ENCODE measurements around the gene PDE6B. TPM values are rescaled to one million over a fixed set of nuclear protein-coding genes. Genes with fewer than 3 reads are reported as not detected.

Gene PDE6B
- total and polyA plus RNA-seq, 2 experiments from 2014 or later, result 3.4 to 5.0 TPM

DNA sequence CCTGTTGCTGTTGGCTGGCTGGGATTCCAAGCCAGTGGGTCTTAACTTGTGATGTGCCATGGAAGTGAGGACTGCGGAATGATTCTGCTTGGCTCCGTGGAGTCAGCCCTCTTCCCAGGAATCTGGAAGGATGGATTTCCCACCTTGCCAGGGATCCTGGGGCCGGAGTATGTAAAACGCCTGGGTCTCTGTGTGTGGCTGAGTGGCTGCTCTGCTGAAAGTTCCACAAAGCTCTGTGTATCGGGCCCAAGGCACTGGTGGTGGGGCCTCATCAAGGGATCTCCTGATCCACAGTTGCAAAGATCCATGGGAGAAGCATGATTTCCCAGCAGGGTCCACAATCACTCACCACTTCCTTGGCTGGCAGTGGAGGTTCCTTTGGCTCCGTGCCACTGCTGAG lies 25.2 kb upstream of the PDE6B start (continued):
- TF ChIP-seq, protein P1, sequence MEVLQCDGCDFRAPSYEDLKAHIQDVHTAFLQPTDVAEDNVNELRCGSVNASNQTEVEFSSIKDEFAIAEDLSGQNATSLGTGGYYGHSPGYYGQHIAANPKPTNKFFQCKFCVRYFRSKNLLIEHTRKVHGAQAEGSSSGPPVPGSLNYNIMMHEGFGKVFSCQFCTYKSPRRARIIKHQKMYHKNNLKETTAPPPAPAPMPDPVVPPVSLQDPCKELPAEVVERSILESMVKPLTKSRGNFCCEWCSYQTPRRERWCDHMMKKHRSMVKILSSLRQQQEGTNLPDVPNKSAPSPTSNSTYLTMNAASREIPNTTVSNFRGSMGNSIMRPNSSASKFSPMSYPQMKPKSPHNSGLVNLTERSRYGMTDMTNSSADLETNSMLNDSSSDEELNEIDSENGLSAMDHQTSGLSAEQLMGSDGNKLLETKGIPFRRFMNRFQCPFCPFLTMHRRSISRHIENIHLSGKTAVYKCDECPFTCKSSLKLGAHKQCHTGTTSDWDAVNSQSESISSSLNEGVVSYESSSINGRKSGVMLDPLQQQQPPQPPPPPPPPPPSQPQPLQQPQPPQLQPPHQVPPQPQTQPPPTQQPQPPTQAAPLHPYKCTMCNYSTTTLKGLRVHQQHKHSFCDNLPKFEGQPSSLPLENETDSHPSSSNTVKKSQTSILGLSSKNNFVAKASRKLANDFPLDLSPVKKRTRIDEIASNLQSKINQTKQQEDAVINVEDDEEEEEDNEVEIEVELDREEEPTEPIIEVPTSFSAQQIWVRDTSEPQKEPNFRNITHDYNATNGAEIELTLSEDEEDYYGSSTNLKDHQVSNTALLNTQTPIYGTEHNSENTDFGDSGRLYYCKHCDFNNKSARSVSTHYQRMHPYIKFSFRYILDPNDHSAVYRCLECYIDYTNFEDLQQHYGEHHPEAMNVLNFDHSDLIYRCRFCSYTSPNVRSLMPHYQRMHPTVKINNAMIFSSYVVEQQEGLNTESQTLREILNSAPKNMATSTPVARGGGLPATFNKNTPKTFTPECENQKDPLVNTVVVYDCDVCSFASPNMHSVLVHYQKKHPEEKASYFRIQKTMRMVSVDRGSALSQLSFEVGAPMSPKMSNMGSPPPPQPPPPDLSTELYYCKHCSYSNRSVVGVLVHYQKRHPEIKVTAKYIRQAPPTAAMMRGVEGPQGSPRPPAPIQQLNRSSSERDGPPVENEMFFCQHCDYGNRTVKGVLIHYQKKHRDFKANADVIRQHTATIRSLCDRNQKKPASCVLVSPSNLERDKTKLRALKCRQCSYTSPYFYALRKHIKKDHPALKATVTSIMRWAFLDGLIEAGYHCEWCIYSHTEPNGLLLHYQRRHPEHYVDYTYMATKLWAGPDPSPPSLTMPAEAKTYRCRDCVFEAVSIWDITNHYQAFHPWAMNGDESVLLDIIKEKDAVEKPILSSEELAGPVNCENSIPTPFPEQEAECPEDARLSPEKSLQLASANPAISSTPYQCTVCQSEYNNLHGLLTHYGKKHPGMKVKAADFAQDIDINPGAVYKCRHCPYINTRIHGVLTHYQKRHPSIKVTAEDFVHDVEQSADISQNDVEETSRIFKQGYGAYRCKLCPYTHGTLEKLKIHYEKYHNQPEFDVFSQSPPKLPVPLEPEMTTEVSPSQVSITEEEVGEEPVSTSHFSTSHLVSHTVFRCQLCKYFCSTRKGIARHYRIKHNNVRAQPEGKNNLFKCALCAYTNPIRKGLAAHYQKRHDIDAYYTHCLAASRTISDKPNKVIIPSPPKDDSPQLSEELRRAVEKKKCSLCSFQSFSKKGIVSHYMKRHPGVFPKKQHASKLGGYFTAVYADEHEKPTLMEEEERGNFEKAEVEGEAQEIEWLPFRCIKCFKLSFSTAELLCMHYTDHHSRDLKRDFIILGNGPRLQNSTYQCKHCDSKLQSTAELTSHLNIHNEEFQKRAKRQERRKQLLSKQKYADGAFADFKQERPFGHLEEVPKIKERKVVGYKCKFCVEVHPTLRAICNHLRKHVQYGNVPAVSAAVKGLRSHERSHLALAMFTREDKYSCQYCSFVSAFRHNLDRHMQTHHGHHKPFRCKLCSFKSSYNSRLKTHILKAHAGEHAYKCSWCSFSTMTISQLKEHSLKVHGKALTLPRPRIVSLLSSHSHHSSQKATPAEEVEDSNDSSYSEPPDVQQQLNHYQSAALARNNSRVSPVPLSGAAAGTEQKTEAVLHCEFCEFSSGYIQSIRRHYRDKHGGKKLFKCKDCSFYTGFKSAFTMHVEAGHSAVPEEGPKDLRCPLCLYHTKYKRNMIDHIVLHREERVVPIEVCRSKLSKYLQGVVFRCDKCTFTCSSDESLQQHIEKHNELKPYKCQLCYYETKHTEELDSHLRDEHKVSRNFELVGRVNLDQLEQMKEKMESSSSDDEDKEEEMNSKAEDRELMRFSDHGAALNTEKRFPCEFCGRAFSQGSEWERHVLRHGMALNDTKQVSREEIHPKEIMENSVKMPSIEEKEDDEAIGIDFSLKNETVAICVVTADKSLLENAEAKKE (CRISPR knock-in tag; IDR thresholded peaks at IDR 0.05), result no peak
- TF ChIP-seq JUNB (IDR thresholded peaks at IDR 0.05; ENCODE audit: unreplicated experiment) (no peak), ZNF331 (CRISPR knock-in tag; IDR thresholded peaks at IDR 0.05; ENCODE audit: low read depth) (no peak), ZNF114 (CRISPR knock-in tag; IDR thresholded peaks at IDR 0.05) (no peak), NANOG (IDR thresholded peaks at IDR 0.05; ENCODE audit: borderline replicate concordance) (no peak), EZH2phosphoT487 (IDR thresholded peaks at IDR 0.05; ENCODE audit: unreplicated experiment) (no peak)
- TF ChIP-seq, protein P2, sequence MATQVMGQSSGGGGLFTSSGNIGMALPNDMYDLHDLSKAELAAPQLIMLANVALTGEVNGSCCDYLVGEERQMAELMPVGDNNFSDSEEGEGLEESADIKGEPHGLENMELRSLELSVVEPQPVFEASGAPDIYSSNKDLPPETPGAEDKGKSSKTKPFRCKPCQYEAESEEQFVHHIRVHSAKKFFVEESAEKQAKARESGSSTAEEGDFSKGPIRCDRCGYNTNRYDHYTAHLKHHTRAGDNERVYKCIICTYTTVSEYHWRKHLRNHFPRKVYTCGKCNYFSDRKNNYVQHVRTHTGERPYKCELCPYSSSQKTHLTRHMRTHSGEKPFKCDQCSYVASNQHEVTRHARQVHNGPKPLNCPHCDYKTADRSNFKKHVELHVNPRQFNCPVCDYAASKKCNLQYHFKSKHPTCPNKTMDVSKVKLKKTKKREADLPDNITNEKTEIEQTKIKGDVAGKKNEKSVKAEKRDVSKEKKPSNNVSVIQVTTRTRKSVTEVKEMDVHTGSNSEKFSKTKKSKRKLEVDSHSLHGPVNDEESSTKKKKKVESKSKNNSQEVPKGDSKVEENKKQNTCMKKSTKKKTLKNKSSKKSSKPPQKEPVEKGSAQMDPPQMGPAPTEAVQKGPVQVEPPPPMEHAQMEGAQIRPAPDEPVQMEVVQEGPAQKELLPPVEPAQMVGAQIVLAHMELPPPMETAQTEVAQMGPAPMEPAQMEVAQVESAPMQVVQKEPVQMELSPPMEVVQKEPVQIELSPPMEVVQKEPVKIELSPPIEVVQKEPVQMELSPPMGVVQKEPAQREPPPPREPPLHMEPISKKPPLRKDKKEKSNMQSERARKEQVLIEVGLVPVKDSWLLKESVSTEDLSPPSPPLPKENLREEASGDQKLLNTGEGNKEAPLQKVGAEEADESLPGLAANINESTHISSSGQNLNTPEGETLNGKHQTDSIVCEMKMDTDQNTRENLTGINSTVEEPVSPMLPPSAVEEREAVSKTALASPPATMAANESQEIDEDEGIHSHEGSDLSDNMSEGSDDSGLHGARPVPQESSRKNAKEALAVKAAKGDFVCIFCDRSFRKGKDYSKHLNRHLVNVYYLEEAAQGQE (IDR thresholded peaks at IDR 0.05; ENCODE audit: unreplicated experiment), result no peak

All from GM23338 (cell line).